H1 (cell line): ENCODE results near the gene ATP7B. TPM values are rescaled to one million over a fixed set of nuclear protein-coding genes. Genes with fewer than 3 reads are reported as not detected.

Experiments used
- CTCF ChIA-PET: fragments of 300-600 bp; sonication (Branson Sonifier 250); formaldehyde crosslinking; loops from one replicate; lab custom pipeline; 2021; ENCODE audit not compliant: partially characterized antibody; lab: Charles Lee
- POLR2A ChIA-PET: fragments of 300-600 bp; sonication (Branson Sonifier 250); formaldehyde crosslinking; loops from one replicate; lab custom pipeline; 2021; ENCODE audit warnings: inconsistent platforms; ENCODE audit not compliant: partially characterized antibody; lab: Charles Lee
- DNase-seq, 2 experiments: peaks; one replicate each; pipeline versions ENCODE4 v3.0.0 to v3.0.0-alpha.2; 2010 to 2022; ENCODE audit warnings: low spot score in 2 of 2, low read depth in 1 of 2, mixed read lengths in 1 of 2
- FAIRE-seq: peaks from 2 replicates; lab custom pipeline; 2011; peaks lifted over from hg19 to GRCh38; lab: Jason Lieb, UNC
- H2AFZ ChIP-seq: 2 replicates; pipeline ENCODE4 v1.8.1; 2012; ENCODE audit warnings: low read length, inconsistent platforms
- H2AK5ac ChIP-seq: 2 replicates; pipeline ENCODE4 v1.6.1; 2013; ENCODE audit warnings: low read depth, low read length
- H2BK120ac ChIP-seq: replicated peaks from 2 replicates; pipeline ENCODE3; 2013; ENCODE audit warnings: low read depth, low read length, inconsistent platforms
- H2BK12ac ChIP-seq: 2 replicates; pipeline ENCODE4 v1.6.1; 2013; ENCODE audit warnings: low read depth, low read length
- H2BK15ac ChIP-seq: 2 replicates; pipeline ENCODE4 v1.6.1; 2013; ENCODE audit warnings: low read length
- H2BK20ac ChIP-seq: 2 replicates; pipeline ENCODE4 v1.6.1; 2013; ENCODE audit warnings: low read length
- H2BK5ac ChIP-seq: 2 replicates; pipeline ENCODE4 v1.6.1; 2013; ENCODE audit warnings: low read depth, low read length
- H3K14ac ChIP-seq: 2 replicates; pipeline ENCODE4 v1.6.1; 2013; ENCODE audit warnings: inconsistent platforms; ENCODE audit not compliant: insufficient read length
- H3K18ac ChIP-seq: 2 replicates; pipeline ENCODE4 v1.6.1; 2013; ENCODE audit warnings: low read length; ENCODE audit errors: extremely low read depth
- H3K23ac ChIP-seq: 2 replicates; pipeline ENCODE4 v1.6.1; 2013; ENCODE audit warnings: inconsistent platforms; ENCODE audit not compliant: insufficient read length
- H3K23me2 ChIP-seq: 2 replicates; pipeline ENCODE4 v1.6.1; 2013; ENCODE audit warnings: low read depth, low read length
- H3K27ac ChIP-seq: 2 replicates; pipeline ENCODE4 v1.6.1; 2011; ENCODE audit warnings: low read depth, low read length, inconsistent platforms
- H3K27me3 ChIP-seq, 4 experiments: replicated peaks in 1 of 4; 1 replicate in 1 of 4; 2 replicates in 3 of 4; pipeline versions ENCODE4 v1.6.1 to v1.8.1; 2011 to 2013; ENCODE audit warnings: low read length in 3 of 4, mild to moderate bottlenecking in 3 of 4, inconsistent platforms in 2 of 4, mixed read lengths in 2 of 4, moderate library complexity in 1 of 4; ENCODE audit not compliant: control insufficient read depth in 3 of 4, insufficient read depth in 3 of 4; ENCODE audit errors: extremely low read depth in 1 of 4
- H3K36me3 ChIP-seq, 4 experiments: 2 replicates each; pipeline versions ENCODE4 v1.6.1 to v1.8.1; 2011 to 2013; ENCODE audit warnings: mild to moderate bottlenecking in 4 of 4, low read length in 3 of 4, moderate library complexity in 2 of 4, control low read depth in 1 of 4, inconsistent platforms in 1 of 4; ENCODE audit not compliant: insufficient read depth in 4 of 4, control insufficient read depth in 2 of 4
- H3K4ac ChIP-seq: replicated peaks from 2 replicates; pipeline ENCODE3; 2013; ENCODE audit warnings: low read length, low read depth, mixed read lengths, inconsistent platforms; ENCODE audit not compliant: insufficient read length
- H3K4me1 ChIP-seq, 4 experiments: replicated peaks in 1 of 4; 1 replicate in 1 of 4; 2 replicates in 3 of 4; pipeline versions ENCODE4 v1.6.1 to v1.8.1; 2011 to 2013; ENCODE audit warnings: low read length in 3 of 4, inconsistent platforms in 2 of 4, mixed read lengths in 1 of 4; ENCODE audit not compliant: insufficient read depth in 4 of 4, control insufficient read depth in 3 of 4
- H3K4me2 ChIP-seq, 2 experiments: 2 replicates each; pipeline versions ENCODE4 v1.6.1 to v1.8.1; 2011 to 2013; ENCODE audit warnings: low read depth in 2 of 2, low read length in 2 of 2, control low read depth in 1 of 2, inconsistent platforms in 1 of 2, mild to moderate bottlenecking in 1 of 2; ENCODE audit not compliant: insufficient read depth in 1 of 2
- H3K4me3 ChIP-seq, 4 experiments: fragments of 200-600, 300-600 bp in 1 of 4; sonication (generic), shearing (Covaris generic), sonication (Bioruptor Twin) in 1 of 4; 2 replicates each; pipeline versions ENCODE4 v1.5.1 to v1.8.1; 2011 to 2016; ENCODE audit warnings: low read length in 4 of 4, low read depth in 3 of 4, control low read depth in 2 of 4, inconsistent platforms in 2 of 4, mild to moderate bottlenecking in 2 of 4, mixed read lengths in 1 of 4, moderate library complexity in 1 of 4; ENCODE audit not compliant: insufficient read depth in 2 of 4; ENCODE audit errors: extremely low read depth in 1 of 4
- H3K56ac ChIP-seq: replicated peaks from 2 replicates; pipeline ENCODE3; 2013; ENCODE audit warnings: low read depth, mild to moderate bottlenecking, mixed read lengths, low read length, inconsistent platforms; ENCODE audit not compliant: insufficient read length
- H3K79me1 ChIP-seq: 2 replicates; pipeline ENCODE4 v1.6.1; 2013; ENCODE audit warnings: low read depth, low read length, control low read depth
- H3K79me2 ChIP-seq, 2 experiments: 2 replicates each; pipeline versions ENCODE4 v1.6.1 to v1.8.1; 2012 to 2013; ENCODE audit warnings: low read length in 2 of 2, mild to moderate bottlenecking in 2 of 2, inconsistent platforms in 1 of 2; ENCODE audit not compliant: insufficient read depth in 2 of 2, control insufficient read depth in 1 of 2
- H3K9ac ChIP-seq, 4 experiments: replicated peaks in 1 of 4; 1 replicate in 1 of 4; 2 replicates in 3 of 4; pipeline versions ENCODE4 v1.6.1 to v1.8.1; 2011 to 2013; ENCODE audit warnings: low read depth in 3 of 4, low read length in 3 of 4, control low read depth in 2 of 4, mild to moderate bottlenecking in 2 of 4, moderate library complexity in 2 of 4, inconsistent platforms in 1 of 4; ENCODE audit errors: extremely low read depth in 1 of 4
- H3K9me3 ChIP-seq, 2 experiments: 2 replicates each; pipeline versions ENCODE4 v1.6.1 to v1.8.1; 2012 to 2013; ENCODE audit warnings: mild to moderate bottlenecking in 2 of 2, moderate library complexity in 2 of 2, control low read depth in 1 of 2, inconsistent platforms in 1 of 2, low read depth in 1 of 2, low read length in 1 of 2, mixed read lengths in 1 of 2; ENCODE audit not compliant: insufficient read depth in 2 of 2
- H4K20me1 ChIP-seq, 2 experiments: replicated peaks in 1 of 2; 2 replicates each; pipeline versions ENCODE3 to v1.8.1; 2011 to 2013; ENCODE audit warnings: inconsistent platforms in 2 of 2, low read length in 2 of 2, mild to moderate bottlenecking in 1 of 2; ENCODE audit not compliant: insufficient read depth in 2 of 2, control insufficient read depth in 1 of 2
- H4K5ac ChIP-seq: 2 replicates; pipeline ENCODE4 v1.6.1; 2013; ENCODE audit warnings: low read length, low read depth, mixed read lengths, inconsistent platforms; ENCODE audit not compliant: insufficient read length
- H4K8ac ChIP-seq: 2 replicates; pipeline ENCODE4 v1.8.0; 2013; ENCODE audit warnings: mild to moderate bottlenecking, moderate library complexity, low read length, inconsistent platforms; ENCODE audit not compliant: insufficient read depth; ENCODE audit errors: extremely low read depth
- H4K91ac ChIP-seq: replicated peaks from 2 replicates; pipeline ENCODE3; 2013; ENCODE audit warnings: low read length, mixed read lengths, inconsistent platforms; ENCODE audit not compliant: insufficient read length
- ASH2L ChIP-seq: fragments of 200-600, 300-600 bp; sonication (generic); IDR thresholded peaks from one replicate; pipeline ENCODE4 v1.7.1; 2017; ENCODE audit warnings: low read length
- BCL11A ChIP-seq, 2 experiments: IDR thresholded peaks; one replicate each; pipeline ENCODE4 v1.6.1; 2011; ENCODE audit warnings: low read depth in 2 of 2, low read length in 2 of 2, mild to moderate bottlenecking in 2 of 2
- BRCA1 ChIP-seq: IDR thresholded peaks from 2 replicates; pipeline ENCODE4 v1.6.1; 2012; ENCODE audit warnings: low read depth, low read length, improper control_type of control experiment
- CBX5 ChIP-seq: fragments of 300-800, 300-1000 bp; sonication (generic); IDR thresholded peaks from 2 replicates; pipeline ENCODE4 v1.7.1; 2016; ENCODE audit warnings: antibody characterized with exemption, low read length, low read depth
- CREB1 ChIP-seq: IDR thresholded peaks from 2 replicates; pipeline ENCODE4 v1.6.1; 2012; ENCODE audit warnings: inconsistent platforms
- FOSL1 ChIP-seq: IDR thresholded peaks from 2 replicates; pipeline ENCODE4 v1.6.1; 2011; ENCODE audit warnings: mild to moderate bottlenecking, low read depth, low read length, moderate library complexity; ENCODE audit not compliant: insufficient read depth
- JUN ChIP-seq: IDR thresholded peaks from 2 replicates; pipeline ENCODE4 v1.6.1; 2011; ENCODE audit warnings: low read depth, mild to moderate bottlenecking, improper control_type of control experiment, low read length
- KDM4A ChIP-seq: IDR thresholded peaks from one replicate; pipeline ENCODE4 v1.7.1; 2012; ENCODE audit warnings: low read depth, mild to moderate bottlenecking, moderate library complexity, low read length, inconsistent platforms; ENCODE audit not compliant: severe bottlenecking
- NANOG ChIP-seq: IDR thresholded peaks from 2 replicates; pipeline ENCODE4 v1.6.1; 2011; ENCODE audit warnings: low read length, low read depth, mild to moderate bottlenecking, inconsistent platforms; ENCODE audit not compliant: insufficient read depth, poor library complexity, severe bottlenecking
- PHF8 ChIP-seq: fragments of 200-600 bp; sonication (generic); conservative IDR thresholded peaks from 2 replicates; pipeline ENCODE4 v1.7.1; 2012; ENCODE audit warnings: low read depth, mild to moderate bottlenecking, inconsistent platforms, low read length, moderate library complexity
- RFX5 ChIP-seq: IDR thresholded peaks from 2 replicates; pipeline ENCODE4 v1.6.1; 2011; ENCODE audit warnings: low read depth, low read length, improper control_type of control experiment, borderline replicate concordance
- SP2 ChIP-seq: IDR thresholded peaks from 2 replicates; pipeline ENCODE4 v1.6.1; 2012; ENCODE audit warnings: mild to moderate bottlenecking, low read length, inconsistent platforms
- SUZ12 ChIP-seq: fragments of 200-600 bp; sonication (generic); IDR thresholded peaks from 2 replicates; pipeline ENCODE4 v1.6.1; 2012; ENCODE audit warnings: mild to moderate bottlenecking, inconsistent platforms, low read length, moderate library complexity, mixed read lengths
- TAF7 ChIP-seq: optimal IDR thresholded peaks from 2 replicates; pipeline ENCODE3; 2011; ENCODE audit warnings: low read depth, mild to moderate bottlenecking, inconsistent platforms, low read length, moderate library complexity, borderline replicate concordance
- TCF12 ChIP-seq: IDR thresholded peaks from 2 replicates; pipeline ENCODE4 v1.6.1; 2011; ENCODE audit warnings: low read depth, mild to moderate bottlenecking, low read length
- TEAD4 ChIP-seq: IDR thresholded peaks from 2 replicates; pipeline ENCODE4 v1.6.1; 2012; ENCODE audit warnings: low read depth, low read length, inconsistent platforms, mixed read lengths
- WGBS, 2 experiments: shearing (Covaris generic) in 1 of 2; methylation state at CpG; one replicate each; pipeline versions ENCODE4 v1.1.6 to v1.1.7; 2013 to 2015; ENCODE audit warnings: low lambda C conversion rate in 2 of 2, mixed read lengths in 2 of 2, inconsistent platforms in 1 of 2, low coverage in 1 of 2, missing lambda C conversion rate in 1 of 2; ENCODE audit not compliant: insufficient replicate concordance in 2 of 2, insufficient coverage in 1 of 2, insufficient read length in 1 of 2; ENCODE audit errors: extremely low coverage in 1 of 2, missing lambda C conversion rate in 1 of 2; 5-methylcytosine and 5-hydroxymethylcytosine counted together
- polyA plus RNA-seq, 7 experiments: library from polyadenylated mRNA; depleted of rRNA in 3 of 7; stranded (reverse) in 5 of 7; unstranded in 2 of 7; fragments of >200 nt in 5 of 7; fragments of 200-250 nt in 2 of 7; gene quantifications; 1 replicate in 5 of 7; 2 replicates in 1 of 7; 4 replicates in 1 of 7; pipeline versions ENCODE4 v1.2.1 to v1.2.3, GENCODE V29; 2011 to 2013; ENCODE audit warnings: missing spikeins in 2 of 7, mixed read lengths in 2 of 7
- total RNA-seq: library from RNA; stranded (reverse); fragmentation: NEBNext Ultra II Directional; extraction: Animal tissue kit (Norgen Biotek cat#: 25700); gene quantifications from 2 replicates; pipeline ENCODE4 v1.2.1, GENCODE V29; 2021

The ATP7B gene
- total and polyA plus RNA-seq, 2 of the 8 experiments (the other 6 are each of a cell fraction or from before 2014, with no cell fraction given): 4.1 to 9.2 TPM

GRCh38 chr13:51974482-51974881, 36.8 kb downstream of the ATP7B start:
- Histone ChIP-seq H2BK15ac (no peak overlapping the region), H3K18ac (no peak overlapping the region), H3K23me2 (no peaks in the 10 kb centered on the region), H2AK5ac (no peak overlapping the region), H3K27ac (no peak overlapping the region), H3K27me3 (no peaks in the 10 kb centered on the region), H3K79me1 (no peaks in the 10 kb centered on the region), H2BK5ac (no peak overlapping the region), H3K4me2 (no peak overlapping the region), H3K79me2 (no peaks in the 10 kb centered on the region), H2BK120ac (no peak overlapping the region), H3K4ac (no peak overlapping the region), H2BK12ac (no peak overlapping the region), H2AFZ (no peak overlapping the region), H3K14ac (no peak overlapping the region), H4K91ac (no peak overlapping the region), H3K56ac (no peak overlapping the region), H3K4me3 (no peak overlapping the region), H3K9ac (no peak overlapping the region), H4K8ac (no peak overlapping the region), H3K9me3 (no peaks in the 10 kb centered on the region), H3K36me3 (no peaks in the 10 kb centered on the region), H3K4me1 (no peaks in the 10 kb centered on the region), H2BK20ac (no peak overlapping the region), H4K20me1 (no peaks in the 10 kb centered on the region), H4K5ac (no peak overlapping the region), H3K23ac (no peak overlapping the region)
- POLR2A ChIA-PET: interaction anchor here (0.7 kb wide), 1 partner anchor 58 kb away, joined by 3 read pairs; no protein-coding TSS in a partner anchor
- CTCF ChIA-PET: interaction anchor here (0.8 to 5.6 kb wide), 10 partner anchors 9 to 154 kb away, joined by 3 to 28 read pairs (median 6); partner anchors contain the start of genes NEK5 and UTP14C
- DNase-seq (no peak), FAIRE-seq (no peak)
- 90% methylated on average over 6 of the region's 6 CpGs; no CpG with 5 or more reads in 1 of the 2 experiments for WGBS, 2 experiments
- TF ChIP-seq SP2 (no peak), TEAD4 (no peak), TAF7 (no peak), TCF12 (no peak), NANOG (no peak), ASH2L (no peak), PHF8 (no peak), CBX5 (no peak), BRCA1 (no peak), BCL11A (IDR thresholded peaks at IDR 0.05; ENCODE audit: low read depth in 2 of 2, low read length in 2 of 2) (no peak), FOSL1 (no peak), KDM4A (no peak), JUN (no peak), RFX5 (no peak), SUZ12 (no peak), CREB1 (no peak)
